Spleen (tissue), 11 donors: Measurements from ENCODE around the gene ALG14. TPM values are rescaled to one million over a fixed set of nuclear protein-coding genes. Genes with fewer than 3 reads are reported as not detected.
"Not testable (repeated sequence)": the region's sequence is repeated elsewhere in the genome, so short reads cannot be mapped to it uniquely, and the experiment has no call there.

Source experiments
- DNase-seq: peaks from one replicate; pipeline ENCODE4 v3.0.0-alpha.2; 2020
- H3K27ac ChIP-seq, 8 donors: fragments of 200-600 bp; sonication (generic) in 7 of 8; 1 replicate in 4 of 8; 2 replicates in 4 of 8; pipeline versions ENCODE4 v1.5.0 to v1.8.0; 2016 to 2021; ENCODE audit warnings: inconsistent platforms in 4 of 8, mild to moderate bottlenecking in 4 of 8, moderate library complexity in 1 of 8
- H3K27me3 ChIP-seq, 7 donors: fragments of 200-600 bp; sonication (generic) in 6 of 7; replicated peaks in 1 of 7; 1 replicate in 4 of 7; 2 replicates in 3 of 7; pipeline versions ENCODE4 v1.5.0 to v1.8.0; 2016 to 2021; ENCODE audit warnings: inconsistent platforms in 3 of 7, mild to moderate bottlenecking in 1 of 7
- H3K36me3 ChIP-seq, 6 donors: fragments of 200-600 bp; sonication (generic) in 5 of 6; 1 replicate in 4 of 6; 2 replicates in 2 of 6; pipeline versions ENCODE4 v1.5.0 to v1.8.0; 2016 to 2021; ENCODE audit warnings: inconsistent platforms in 2 of 6
- H3K4me1 ChIP-seq, 6 donors: fragments of 200-600 bp; sonication (generic) in 5 of 6; 1 replicate in 3 of 6; 2 replicates in 3 of 6; pipeline versions ENCODE4 v1.5.0 to v1.8.0; 2016 to 2021; ENCODE audit warnings: inconsistent platforms in 3 of 6
- H3K4me3 ChIP-seq, 8 donors: fragments of 200-600 bp; sonication (generic) in 7 of 8; 1 replicate in 4 of 8; 2 replicates in 4 of 8; pipeline versions ENCODE4 v1.5.0 to v1.8.0; 2016 to 2021; ENCODE audit warnings: inconsistent platforms in 4 of 8, mild to moderate bottlenecking in 4 of 8, moderate library complexity in 2 of 8
- H3K9me3 ChIP-seq, 8 donors: fragments of 200-600 bp; sonication (generic) in 7 of 8; 1 replicate in 4 of 8; 2 replicates in 4 of 8; pipeline versions ENCODE4 v1.5.0 to v1.8.0; 2016 to 2021; ENCODE audit warnings: inconsistent platforms in 4 of 8
- CTCF ChIP-seq, 11 experiments: fragments of 200-600 bp in 7 of 11; fragments of 450-650 bp in 4 of 11; sonication (generic) in 4 of 11; IDR thresholded peaks in 8 of 11; conservative IDR thresholded peaks in 3 of 11; 1 replicate in 7 of 11; 2 replicates in 4 of 11; pipeline versions ENCODE4 v1.4.0 to v1.8.0; 2016 to 2021; ENCODE audit warnings: antibody characterized with exemption in 11 of 11, inconsistent platforms in 4 of 11, mild to moderate bottlenecking in 1 of 11
- POLR2A ChIP-seq, 3 donors: fragments of 450-650 bp; IDR thresholded peaks; one replicate each; pipeline ENCODE4 v1.5.1; 2017; ENCODE audit warnings: antibody characterized with exemption in 3 of 3, mild to moderate bottlenecking in 1 of 3
- POLR2AphosphoS5 ChIP-seq, 3 donors: sonication (generic); formaldehyde crosslinking; IDR thresholded peaks; one replicate each; pipeline ENCODE4 v1.5.1; 2017; ENCODE audit warnings: antibody characterized with exemption in 3 of 3
- WGBS, 5 donors: extraction: QIAGEN DNeasy Blood & Tissue Kit in 3 of 5; methylation state at CpG; one replicate each; pipeline versions ENCODE4 v1.1.5 to v1.1.7; 2013 to 2018; 5-methylcytosine and 5-hydroxymethylcytosine counted together
- intact Hi-C: fragments of 100-400 bp; cut with DNase I; formaldehyde crosslinking; loops from one replicate; pipeline ENCODE4 v1.15.0; 2023; ENCODE audit warnings: low total_unique reads
- polyA plus RNA-seq, 3 donors: library from polyadenylated mRNA; stranded (reverse); fragments of 200-250 nt; gene quantifications; one replicate each; pipeline ENCODE4 v1.2.1, GENCODE V29; 2013
- total RNA-seq, 7 donors: library from RNA; depleted of rRNA in 3 of 7; stranded (reverse); fragments of >200 nt in 3 of 7; fragmentation: NEBNext Ultra II Directional in 4 of 7; extraction: Animal tissue kit (Norgen Biotek cat#: 25700) in 4 of 7; gene quantifications; one replicate each; pipeline versions ENCODE4 v1.1.0 to v1.2.1, GENCODE V29; 2016 to 2021
- donor health status: healthy with polysubstance abuse.
- donor health status: DM: no; HTN: no; CAD: no; lungs with moderate emphysema.
- donor health status: DM: no; HTN: no; CAD: no.
- donor health status: Bipolar disorder and iron deficiency.
- donor health status: healthy.
- donor health status: DM: no; HTN: no; CAD: no.
- donor health status: DM: yes; HTN: yes; CAD: no.

Gene ALG14
- total and polyA plus RNA-seq, 10 donors: 0.78 to 6.0 (median 1.2) TPM

- 71 to 91% (median 89%) methylated on average over 9 of the region's 9 CpGs for WGBS, 5 donors
- no peak overlapping the region for H3K4me3 ChIP-seq
- no peaks in the 10 kb centered on the region for H3K9me3 ChIP-seq
- peaks cover 0 to 19% (median 7%) of the 10 kb centered on the region in 6 donors for H3K36me3 ChIP-seq
- no peak for TF ChIP-seq POLR2A (IDR thresholded peaks at IDR 0.05)
- no peak for TF ChIP-seq CTCF (IDR thresholded peaks at IDR 0.05 in 8 of 11, conservative IDR thresholded peaks at IDR 0.05 in 3 of 11)
- no peak for TF ChIP-seq POLR2AphosphoS5 (IDR thresholded peaks at IDR 0.05)
- H3K27ac ChIP-seq: no peak overlapping the region
- H3K27me3 ChIP-seq: no peaks in the 10 kb centered on the region
- DNase-seq: no peak
- intact Hi-C loops: no loop called here
- H3K4me1 ChIP-seq: no peaks in the 10 kb centered on the region
These were observed 13.8 kb downstream of the ALG14 start for GRCh38 chr1:95058974-95059373.

GRCh38 chr1:95057351-95057750 lies 15.4 kb downstream of the ALG14 start:
- Histone ChIP-seq H3K4me1 (no peaks in the 10 kb centered on the region), H3K4me3 (no peak overlapping the region), H3K9me3 (no peaks in the 10 kb centered on the region), H3K27ac (no peak overlapping the region), H3K36me3 (peaks cover 0 to 3% (median 0%) of the 10 kb centered on the region in 6 donors), H3K27me3 (no peaks in the 10 kb centered on the region)
- DNase-seq: no peak
- intact Hi-C loops: no loop called here
- TF ChIP-seq CTCF (IDR thresholded peaks at IDR 0.05 in 8 of 11, conservative IDR thresholded peaks at IDR 0.05 in 3 of 11) (no peak), POLR2A (IDR thresholded peaks at IDR 0.05) (no peak), POLR2AphosphoS5 (IDR thresholded peaks at IDR 0.05) (no peak)
- WGBS, 5 donors: 77 to 91% (median 85%) methylated on average over 6 of the region's 6 CpGs

DNA sequence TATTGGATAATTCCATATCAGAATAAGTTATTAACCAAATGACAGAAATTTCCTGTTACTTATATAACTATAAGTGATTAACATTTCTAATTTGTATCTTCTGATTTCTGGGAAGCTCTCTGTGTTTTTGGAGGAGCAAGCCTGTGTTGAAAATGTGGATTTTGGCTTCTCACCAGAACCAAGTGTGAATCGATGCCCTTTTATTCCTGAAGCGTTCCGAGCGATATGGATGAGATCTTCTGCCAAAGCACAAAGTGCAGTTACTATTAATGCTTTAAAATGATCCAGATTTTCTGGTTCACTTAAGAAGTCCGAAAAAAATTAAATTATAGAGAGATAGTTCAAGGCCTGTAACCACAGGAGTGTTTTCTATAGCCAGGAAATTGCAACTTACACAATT lies 22.8 kb downstream of the ALG14 start:
- TF ChIP-seq POLR2AphosphoS5 (IDR thresholded peaks at IDR 0.05) (no peak), POLR2A (IDR thresholded peaks at IDR 0.05) (no peak), CTCF (IDR thresholded peaks at IDR 0.05 in 8 of 11, conservative IDR thresholded peaks at IDR 0.05 in 3 of 11) (no peak)
- Histone ChIP-seq H3K4me1 (peaks cover 0 to 9% (median 0%) of the 10 kb centered on the region in 6 donors), H3K4me3 (no peak overlapping the region), H3K27ac (no peak overlapping the region), H3K9me3 (no peaks in the 10 kb centered on the region), H3K27me3 (no peaks in the 10 kb centered on the region), H3K36me3 (no peaks in the 10 kb centered on the region)
- intact Hi-C loops: no loop called here
- no peak for DNase-seq
- 71 to 84% (median 82%) methylated on average over 5 of the region's 5 CpGs for WGBS, 5 donors

GRCh38 chr1:95048317-95048716 lies 24.4 kb downstream of the ALG14 start:
- no peak for DNase-seq
- intact Hi-C loops: no loop called here

DNA sequence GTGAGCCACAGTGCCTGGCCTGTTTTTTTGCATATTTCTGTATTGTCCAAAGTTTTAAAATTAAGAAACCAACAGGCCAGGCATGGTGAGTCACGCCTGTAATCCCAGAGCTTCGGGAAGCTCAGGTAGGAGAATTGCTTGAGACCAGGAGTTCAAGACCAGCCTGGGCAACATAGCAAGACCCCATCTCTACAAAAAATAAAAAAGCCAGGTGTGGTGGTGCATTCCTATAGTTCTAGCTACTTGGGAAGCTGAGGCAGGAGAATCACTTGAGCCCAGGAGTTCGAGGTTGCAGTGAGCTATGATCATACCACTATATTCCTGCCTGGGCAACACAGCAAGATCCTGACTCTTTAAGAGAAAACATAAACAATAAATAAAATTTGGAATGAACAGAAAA lies 25.1 kb downstream of the ALG14 start:
- WGBS, 5 donors: 72 to 98% (median 93%) methylated on average over 3 of the region's 3 CpGs
- DNase-seq, H3K27ac ChIP-seq, intact Hi-C loops, H3K27me3 ChIP-seq, H3K9me3 ChIP-seq, H3K4me3 ChIP-seq, H3K36me3 ChIP-seq: not testable (repeated sequence)
- peaks cover 0 to 19% (median 8%) of the 10 kb centered on the region in 6 donors for H3K4me1 ChIP-seq

More at GRCh38 chr1:95048317-95048716, 24.4 kb downstream of the ALG14 start:
- H3K9me3 ChIP-seq: no peaks in the 10 kb centered on the region
- TF ChIP-seq CTCF (IDR thresholded peaks at IDR 0.05 in 8 of 11, conservative IDR thresholded peaks at IDR 0.05 in 3 of 11) (no peak), POLR2AphosphoS5 (IDR thresholded peaks at IDR 0.05) (no peak), POLR2A (IDR thresholded peaks at IDR 0.05) (no peak)
- no peaks in the 10 kb centered on the region for H3K36me3 ChIP-seq
- no peaks in the 10 kb centered on the region for H3K27me3 ChIP-seq
- 74 to 93% (median 83%) methylated on average over 3 of the region's 3 CpGs for WGBS, 5 donors
- no peak overlapping the region for H3K27ac ChIP-seq
- peaks cover 0 to 13% (median 3%) of the 10 kb centered on the region in 6 donors for H3K4me1 ChIP-seq
- no peak overlapping the region for H3K4me3 ChIP-seq
